NCI-H446 (cell line): ENCODE data around the gene LCE4A.

Experiments used
- DNase-seq, 2 experiments: peaks; one replicate each; lab custom pipeline; 2025; lab: John Stamatoyannopoulos, UW

LCE4A gene

GRCh38 chr1:152745765-152746444, 37.9 kb downstream of the LCE4A start:
- DNase-seq, result no peak

GRCh38 chr1:152747831-152748230, 39.9 kb downstream of the LCE4A start:
- no peak for DNase-seq

GRCh38 chr1:152752225-152752624, 44.3 kb downstream of the LCE4A start:
- no peak for DNase-seq

GRCh38 chr1:152753586-152753985, 45.6 kb downstream of the LCE4A start:
- no peak for DNase-seq

- DNase-seq, result no peak
Observed at GRCh38 chr1:152756872-152757271, 48.9 kb downstream of the LCE4A start.

- DNase-seq, result no peak
Observed at GRCh38 chr1:152757747-152758146, 49.8 kb downstream of the LCE4A start, which contains the start of gene KPRP. KPRP (plus strand) TSS chr1:152758025; CDS start chr1:152759589, 1,564 bp downstream.

DNA sequence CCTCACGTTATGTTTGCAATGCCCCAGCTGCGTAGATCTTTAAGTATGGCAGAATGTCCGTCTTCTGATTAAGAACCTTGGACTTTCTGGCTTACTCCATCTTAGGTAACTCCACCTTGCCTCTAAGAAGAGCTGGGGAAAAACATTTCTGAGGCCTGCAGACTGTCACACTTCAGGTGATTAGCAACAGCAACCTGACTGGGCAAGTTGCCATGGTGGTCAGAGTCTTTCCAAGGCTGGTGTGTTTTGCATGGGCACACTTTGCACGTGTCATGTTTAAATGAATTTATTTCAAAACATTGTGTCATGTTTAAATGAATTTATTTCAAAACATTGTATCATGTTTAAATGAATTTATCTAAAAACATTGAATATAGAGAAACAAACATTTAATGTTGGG, 50.7 kb downstream of the LCE4A start:
- DNase-seq, result no peak
